NCI-H1436 (cell line): ENCODE data around the gene SLC23A2.

Experiments
- DNase-seq: peaks from one replicate; lab custom pipeline; 2025; lab: John Stamatoyannopoulos, UW

The SLC23A2 gene

DNA sequence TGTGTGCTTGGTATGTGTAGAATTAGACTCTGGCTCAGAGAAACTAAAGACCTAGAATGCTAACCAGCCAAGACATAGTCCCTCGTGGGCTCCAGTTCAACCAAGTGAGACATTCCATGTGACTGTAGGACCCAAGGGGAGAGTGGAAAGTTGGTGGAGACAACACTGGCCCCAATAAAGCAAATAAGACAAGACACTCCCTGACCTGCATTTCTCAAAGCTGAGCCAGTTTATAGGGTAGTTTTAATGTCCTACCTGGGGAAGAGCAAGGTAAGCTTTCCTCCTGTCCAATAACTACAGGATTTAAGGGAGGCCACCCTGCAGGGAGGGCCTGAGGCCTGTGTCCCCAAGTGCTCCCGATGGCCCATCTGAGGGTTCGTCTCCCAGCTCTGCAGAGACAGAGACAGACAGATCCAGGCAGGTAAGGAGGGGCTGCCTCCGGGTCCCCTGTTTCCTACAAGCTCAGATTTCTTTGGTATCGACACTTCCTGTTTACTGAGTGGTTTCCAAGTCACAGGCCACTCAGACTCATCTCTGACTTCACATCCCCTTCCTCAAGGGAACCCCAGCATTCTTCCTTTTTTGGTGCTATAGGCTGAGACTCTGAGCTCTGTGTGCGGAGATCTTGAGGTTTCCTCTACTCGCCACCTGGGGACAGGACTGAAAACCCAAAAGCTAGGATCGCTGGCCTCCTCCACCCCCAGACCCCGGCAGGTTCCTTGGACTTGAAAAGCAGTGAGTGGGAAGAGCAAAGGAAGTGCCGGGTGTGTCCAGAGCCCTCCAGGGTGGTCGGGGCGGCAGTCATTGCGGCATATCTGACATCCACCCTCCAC lies 187.2 kb downstream of the SLC23A2 start:
- DNase-seq: no peak

DNA sequence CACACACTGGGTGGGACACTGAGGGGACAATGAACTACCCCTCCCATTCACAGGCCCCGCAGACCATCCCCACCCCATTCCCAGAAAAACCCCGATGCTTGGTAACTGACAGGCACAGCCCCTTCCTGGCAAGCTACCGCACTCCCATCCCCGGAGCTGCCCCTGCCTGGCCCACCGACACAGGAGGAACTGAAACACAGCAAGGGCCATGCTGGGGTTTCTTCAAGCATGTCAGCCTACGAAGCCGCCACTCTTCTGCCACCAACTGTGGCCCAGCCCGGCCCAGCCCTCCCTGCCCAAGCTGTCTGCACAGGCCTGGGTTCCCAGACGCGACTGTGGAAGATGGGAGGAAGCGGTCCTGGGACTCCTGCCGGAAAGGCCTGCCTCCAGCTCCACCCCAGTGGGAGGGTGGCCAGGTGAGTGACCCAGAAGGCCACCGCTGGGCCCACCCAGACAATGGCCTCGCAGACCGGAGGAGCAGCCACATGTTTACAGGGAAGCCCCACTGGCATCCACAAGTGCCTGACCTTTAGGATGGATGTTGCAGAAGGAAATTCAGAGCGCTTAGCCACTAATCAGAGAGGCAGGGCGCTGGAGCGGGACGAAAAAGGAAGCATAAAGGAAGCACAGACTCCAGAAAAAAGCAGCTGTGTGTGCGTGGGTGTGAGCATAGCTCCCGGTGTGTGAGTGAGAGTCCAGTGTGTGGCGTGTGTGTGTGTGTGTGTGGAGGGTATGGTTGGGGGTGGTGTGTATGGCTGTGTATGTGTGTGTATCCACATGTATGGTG lies 188.0 kb downstream of the SLC23A2 start:
- no peak for DNase-seq

DNA sequence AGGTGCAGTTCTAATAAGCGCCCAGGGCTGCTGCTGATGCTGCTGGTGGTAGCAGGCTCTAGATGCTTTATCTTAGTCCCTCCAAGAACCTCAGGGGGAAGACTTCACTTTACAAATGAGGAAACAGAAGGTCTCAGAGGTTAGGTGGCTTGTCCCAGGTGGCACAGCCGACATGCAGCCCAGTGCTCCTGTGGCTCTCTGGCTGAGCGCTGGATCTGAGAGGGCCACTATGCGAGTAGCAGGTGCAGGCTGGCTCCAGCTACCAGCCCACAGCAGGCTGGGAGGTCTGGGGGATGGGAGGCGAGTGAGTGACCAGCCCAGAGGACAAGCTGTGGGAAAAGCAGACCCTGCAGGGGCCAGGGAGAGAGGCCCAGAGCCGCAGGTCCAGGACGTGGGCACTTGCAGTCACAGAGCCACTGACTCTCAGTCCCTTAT lies 188.7 kb downstream of the SLC23A2 start:
- DNase-seq: no peak

DNA sequence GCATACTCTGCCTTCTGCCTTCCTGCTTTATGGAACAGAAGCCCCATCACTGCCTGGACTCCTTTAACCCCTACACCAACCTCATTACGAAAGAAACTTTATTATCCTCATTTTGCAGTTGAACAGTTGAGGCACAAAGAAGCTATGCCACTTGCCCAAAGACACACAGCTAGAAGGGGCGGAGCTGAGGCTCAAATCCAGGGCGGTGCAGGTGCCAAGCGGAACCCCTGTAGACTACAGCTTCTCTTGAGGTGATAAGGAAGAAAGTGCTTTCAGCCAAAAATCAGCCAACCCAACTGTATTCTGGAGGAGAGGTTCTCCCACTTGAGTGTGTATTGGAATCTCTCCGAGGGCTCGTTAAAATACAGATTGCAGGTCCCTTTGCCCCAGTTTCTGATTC lies 189.1 kb downstream of the SLC23A2 start:
- DNase-seq: no peak

DNA sequence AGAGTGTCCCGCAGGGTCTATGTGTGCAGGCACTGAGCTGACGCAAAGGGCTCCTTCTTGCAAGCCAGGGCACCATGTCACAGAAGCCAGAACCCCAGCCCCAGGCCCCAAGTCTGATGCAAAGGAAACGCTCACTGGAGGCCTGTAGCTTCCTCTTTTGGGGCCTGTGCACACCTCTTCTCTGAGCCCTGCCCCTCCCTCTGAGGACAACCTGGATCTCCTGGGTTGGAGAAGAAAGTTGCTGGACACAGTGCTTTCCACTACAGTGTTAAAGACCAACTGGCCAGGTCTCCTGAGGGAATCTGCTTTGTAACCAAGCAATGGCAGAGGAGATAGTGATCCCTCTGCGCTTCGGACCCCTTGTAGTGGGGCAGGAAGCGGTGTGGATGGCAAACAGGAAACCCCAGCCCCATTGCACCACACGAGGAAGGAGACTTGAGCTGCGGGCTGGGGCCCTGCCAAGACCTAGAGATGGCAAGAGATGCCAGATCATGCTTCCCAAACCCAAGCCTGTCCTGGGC lies 189.6 kb downstream of the SLC23A2 start:
- no peak for DNase-seq

DNA sequence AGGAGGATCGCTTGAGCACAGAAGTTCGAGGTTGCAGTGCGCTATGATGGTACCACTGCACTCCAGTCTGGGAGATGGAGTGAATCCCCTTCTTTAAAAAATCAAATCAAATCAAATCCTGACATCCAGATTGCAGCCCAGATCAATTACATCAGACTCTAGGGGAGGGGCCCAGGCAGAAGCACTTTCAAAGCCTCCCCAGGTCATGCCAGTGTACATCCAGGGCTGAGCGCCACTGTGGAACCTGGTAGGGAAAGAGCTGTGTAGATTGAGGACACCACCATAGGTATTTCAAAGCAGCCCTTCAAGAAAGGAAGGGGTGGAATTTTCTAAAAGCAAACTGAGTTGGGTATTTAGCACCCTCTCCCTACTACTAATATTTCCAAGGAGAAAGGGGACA lies 190.1 kb downstream of the SLC23A2 start:
- DNase-seq: no peak

DNA sequence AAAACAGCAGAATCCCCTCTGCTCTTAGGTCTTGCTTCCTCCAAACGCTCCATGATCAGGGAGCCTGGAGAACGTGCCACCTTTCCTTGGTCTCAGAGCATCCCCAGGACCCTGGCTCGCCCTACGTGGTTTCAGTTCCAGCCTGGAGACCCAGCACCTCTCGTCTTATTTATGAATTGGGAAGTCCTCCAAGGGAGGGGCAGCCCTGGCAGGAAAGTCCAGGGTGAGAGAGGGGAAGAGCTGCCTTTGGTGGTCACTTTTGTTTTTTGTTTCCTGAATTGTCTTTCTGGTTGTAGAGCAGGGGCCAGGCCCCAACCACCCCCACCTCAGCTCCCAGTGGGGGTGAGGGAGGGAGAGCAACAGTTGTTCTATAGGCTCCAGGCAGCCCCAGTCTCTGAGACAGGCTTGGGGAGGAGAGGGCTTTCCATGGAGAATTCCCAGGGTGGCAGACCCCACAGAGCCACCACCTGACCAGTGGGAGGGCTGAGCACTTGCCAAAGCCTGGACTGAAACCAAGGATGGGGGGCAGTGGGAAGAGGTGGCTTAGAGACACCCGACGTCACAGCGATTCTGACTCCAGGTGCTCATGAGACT lies 190.8 kb downstream of the SLC23A2 start:
- no peak for DNase-seq

DNA sequence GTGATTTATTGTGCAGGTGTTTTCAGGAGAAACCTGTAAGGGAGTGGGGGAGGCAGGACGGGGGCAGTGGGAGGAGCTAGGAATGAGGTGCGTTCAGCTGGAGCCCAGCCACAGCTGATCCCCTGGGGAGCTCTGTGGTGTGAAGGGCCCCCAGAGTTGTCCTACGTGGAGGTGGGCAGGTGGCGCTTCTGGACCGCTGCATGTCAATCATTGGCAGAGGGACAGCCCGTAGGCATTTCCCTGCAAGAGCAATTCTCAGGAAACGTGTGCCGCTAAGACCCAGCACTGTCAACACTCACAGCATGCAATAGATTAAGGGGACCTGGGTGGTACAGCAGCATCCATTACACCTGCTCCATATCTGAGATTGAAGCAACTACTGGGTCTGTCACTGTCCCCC lies 191.6 kb downstream of the SLC23A2 start:
- DNase-seq: peak; percentile 29

DNA sequence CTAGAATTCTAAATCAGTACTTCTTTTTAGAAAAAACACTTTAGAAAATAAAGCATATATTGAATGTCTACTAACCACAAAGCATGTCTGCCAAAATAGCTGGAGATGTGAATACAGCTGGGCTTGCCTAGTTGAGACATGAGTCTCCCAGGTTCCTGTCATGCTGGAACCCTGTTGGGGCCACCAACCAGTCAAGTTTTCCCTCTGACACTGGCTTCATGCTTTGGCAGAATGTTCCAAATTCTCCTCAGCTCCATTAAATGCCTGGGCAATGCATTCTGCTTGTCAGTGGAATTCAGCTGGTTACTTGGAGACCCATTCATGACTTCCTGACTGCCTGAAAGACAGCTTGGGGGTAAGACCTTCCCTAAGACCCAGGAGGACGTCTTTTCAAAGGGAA lies 192.4 kb downstream of the SLC23A2 start:
- no peak for DNase-seq

DNA sequence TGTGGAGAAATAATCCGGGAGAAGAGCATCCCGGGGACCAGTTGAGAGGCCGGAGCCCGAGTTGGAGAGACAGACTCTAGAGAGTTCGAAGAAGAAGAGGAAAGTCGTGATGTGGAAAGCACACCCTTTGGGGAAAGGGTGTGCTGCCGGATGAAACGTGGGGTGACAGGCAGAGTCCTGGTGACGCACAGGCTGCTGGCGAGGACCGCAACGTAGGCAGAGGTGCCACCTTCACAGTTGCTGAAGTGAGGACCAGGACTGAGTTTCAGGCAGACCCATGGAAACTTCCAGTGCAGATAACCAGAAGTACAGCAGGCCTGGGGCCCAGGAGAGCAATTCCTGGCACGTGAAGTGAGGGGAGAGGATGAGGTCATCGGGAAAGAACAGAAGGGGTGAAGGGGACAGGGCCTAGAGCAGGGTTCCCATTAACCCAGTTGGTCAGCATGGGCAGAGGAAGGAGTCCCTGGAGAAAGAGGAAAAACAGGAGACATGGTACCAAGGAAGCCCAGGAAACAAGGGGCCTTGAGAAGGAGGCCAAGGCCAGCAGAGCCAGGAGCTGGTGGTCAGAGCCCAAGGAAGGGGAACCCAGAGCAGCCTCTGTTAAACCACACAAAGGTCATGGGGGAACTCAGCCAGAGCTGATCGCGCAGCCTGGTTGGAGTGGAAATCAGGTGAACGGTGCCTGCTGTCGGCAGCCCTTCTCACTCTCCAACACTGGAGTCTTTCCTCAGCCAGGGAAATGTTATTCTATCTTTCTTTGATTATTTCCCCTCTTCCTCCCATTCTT lies 195.5 kb downstream of the SLC23A2 start:
- DNase-seq: no peak

DNA sequence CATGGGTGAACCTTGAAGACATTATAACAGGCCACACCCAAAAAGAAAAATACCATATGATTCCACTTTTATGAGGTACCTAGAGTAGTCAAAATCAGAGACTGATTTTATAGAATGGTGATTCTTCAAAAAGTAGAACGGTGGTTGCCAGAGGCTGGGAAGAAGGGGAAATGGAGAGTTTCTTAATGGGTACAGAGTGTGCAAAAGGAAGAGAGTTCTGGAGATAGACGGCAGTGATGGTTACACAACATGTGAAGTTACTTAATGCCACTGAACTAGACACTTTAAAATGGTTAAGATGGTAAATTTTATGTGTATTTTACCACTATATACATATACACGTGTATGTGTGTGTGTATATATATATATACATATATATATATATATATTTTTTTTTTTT lies 198.8 kb downstream of the SLC23A2 start:
- no peak for DNase-seq
